GM21526 (cell line): Measurements from ENCODE around the gene PRR33.

Experiments
- ATAC-seq: cut with Tn5 transposase; IDR thresholded peaks from one replicate; pipeline ENCODE4 v1.9.1; 2021; ENCODE audit warnings: moderate library complexity; ENCODE audit not compliant: unreplicated experiment, low FRiP score

PRR33 gene

DNA sequence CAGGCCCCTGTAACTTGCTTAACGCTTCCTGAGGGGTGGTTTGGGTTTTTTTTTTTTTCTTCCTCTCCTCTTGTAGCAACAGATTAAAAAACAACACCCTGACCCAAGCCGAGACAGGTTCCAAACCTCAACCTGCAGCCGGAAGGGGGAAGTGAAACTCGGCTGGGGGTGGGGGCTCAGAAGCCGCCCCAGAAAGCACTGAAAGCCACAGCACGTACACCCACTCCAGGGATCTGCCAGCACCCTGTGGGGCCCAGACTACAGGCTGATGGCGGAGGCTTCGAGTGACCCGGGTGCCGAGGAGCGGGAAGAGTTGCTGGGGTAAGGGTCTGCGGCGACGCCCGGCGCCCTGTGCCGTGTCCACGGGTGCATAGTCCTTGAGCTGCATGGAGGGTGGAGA lies 38.8 kb downstream of the PRR33 start, which contains the start of gene LSP1:
LSP1 (plus strand) TSS at position 208 of the 400 bp plus-strand sequence; CDS start at position 269, 61 bp downstream.
- peak; percentile 47 for ATAC-seq

DNA sequence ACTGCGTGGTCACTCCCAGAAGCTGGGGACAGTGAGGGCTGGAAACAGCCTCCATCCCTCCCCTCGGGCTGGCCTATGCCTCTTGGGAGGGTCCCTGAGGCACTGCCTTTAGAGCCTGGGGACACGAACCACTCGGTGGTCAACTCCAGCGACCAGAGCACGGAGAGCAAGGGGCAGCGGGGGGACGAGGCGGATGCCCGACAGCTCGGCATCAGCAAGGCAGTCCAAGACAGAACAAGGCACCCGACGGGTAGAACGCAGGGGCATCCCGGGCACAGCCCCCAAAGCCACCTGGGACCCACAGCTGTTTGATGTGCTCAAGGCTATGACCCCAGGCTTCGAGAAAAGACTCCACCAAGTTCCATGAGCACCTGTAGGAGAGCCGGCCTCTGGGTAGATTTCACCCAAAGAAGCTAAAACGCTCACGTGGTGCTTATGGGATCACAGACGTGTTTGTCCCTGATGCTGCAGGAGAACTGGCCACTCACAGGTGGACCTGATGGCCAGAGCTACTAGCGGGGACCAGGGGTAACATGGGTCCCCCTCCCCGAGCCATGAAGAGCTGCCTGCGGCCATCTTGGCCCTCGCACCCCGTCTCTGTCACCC lies 39.3 kb downstream of the PRR33 start:
- no peak for ATAC-seq

DNA sequence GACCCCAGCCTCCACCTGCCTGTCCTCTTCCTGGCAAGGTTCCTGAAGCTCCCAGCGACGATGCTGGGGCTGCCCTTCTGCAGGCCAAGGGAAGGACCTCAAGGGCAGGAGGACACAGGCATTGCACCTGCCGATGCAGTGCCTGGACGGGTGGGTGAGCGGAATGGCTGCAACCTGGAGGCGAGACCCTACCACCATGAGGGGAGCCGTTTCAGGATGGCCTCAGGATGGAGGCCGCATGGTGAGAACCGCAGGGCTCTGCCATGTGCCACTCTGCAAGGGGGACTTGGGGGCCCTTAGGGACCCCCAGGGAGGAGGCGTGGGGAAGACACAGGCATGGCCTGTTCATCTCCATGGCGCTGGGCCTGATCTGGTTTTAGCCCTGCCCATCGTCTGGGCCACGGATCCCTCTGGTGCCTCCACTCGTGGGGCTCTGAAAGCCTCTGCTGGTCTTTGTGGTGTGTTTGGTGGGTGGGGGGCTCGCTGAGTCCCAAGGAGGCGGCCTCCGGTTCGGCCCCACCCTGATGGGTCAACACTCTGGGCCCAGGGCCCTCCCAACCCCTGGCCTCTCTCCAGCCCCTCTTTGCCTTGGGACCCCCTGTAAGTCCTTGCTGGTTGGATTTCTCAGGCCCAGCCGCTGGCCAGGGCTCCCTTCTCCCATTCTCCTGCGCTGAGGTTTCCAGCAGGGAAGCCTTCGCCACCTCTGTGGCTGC lies 40.1 kb downstream of the PRR33 start:
- ATAC-seq = no peak

DNA sequence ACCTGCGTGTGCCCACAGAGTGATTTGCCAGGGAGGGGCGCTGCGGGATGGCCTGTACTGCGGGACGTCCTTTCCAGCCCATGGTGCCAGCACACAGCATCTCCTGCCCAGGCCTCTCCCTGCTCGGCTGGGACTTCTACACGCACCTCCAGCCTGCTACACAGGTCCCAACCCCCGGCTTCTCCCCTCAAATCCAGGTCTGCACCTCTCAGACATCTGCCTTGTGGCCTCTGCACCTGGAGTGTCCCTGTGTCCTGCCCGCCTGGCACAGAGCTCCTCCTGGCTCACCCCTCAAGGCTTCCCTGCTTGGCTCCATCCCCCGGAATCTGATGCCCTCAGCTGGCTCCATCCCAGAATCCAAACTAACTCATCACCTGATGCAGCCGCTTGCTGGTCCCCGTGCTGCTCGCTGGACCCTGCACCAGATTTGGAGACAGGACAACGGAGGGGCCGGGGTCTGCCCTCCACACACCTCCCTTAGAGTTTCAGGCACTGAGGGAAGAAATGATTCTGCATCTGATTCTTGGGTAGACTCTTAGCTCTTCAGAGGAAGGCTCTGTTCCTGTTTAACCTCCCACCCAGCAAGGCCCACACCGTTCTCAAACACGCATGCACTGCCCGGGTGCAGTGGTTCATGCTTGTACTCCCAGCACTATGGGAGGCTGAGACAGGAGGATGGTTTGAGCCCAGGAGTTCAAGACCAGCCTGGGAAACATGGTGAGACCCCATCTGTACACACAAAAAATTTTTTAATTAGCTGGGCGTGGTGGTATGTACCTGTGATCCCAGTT lies 42.9 kb downstream of the PRR33 start:
- ATAC-seq = no peak

DNA sequence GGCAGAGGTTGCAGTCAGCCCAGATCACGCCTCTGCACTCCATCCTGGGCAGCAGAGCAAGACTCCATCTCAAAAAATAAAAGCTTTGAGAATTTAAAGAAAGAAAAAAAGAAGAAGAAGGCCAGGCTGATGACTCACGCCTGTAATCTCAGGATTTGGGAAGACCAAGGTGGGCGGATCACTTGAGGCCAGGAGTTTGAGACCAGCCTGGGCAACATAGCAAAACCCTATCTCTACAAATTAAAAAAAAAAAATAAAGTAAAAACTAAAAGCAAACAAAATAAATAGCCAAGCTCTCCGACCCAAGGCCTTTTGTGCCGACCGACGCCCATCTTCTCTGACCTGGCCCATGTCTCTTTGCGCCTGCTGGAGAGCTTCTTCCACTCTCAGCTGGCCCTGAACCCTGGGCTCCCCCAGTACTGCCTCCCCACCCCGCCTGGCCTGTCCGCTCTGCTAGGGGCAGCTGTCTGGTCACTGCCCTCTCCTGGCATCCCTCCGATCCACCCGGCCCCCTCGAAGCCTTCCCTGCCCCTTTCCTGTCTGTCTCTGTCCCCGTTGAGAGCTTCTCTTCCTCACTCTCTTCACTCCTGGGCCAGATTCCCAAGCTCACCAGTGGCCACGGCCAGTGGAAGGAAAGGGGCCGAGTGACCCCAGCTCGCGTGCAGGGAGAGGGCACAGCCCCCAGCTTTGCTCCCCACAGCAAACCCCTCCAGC lies 43.6 kb downstream of the PRR33 start:
- no peak for ATAC-seq

DNA sequence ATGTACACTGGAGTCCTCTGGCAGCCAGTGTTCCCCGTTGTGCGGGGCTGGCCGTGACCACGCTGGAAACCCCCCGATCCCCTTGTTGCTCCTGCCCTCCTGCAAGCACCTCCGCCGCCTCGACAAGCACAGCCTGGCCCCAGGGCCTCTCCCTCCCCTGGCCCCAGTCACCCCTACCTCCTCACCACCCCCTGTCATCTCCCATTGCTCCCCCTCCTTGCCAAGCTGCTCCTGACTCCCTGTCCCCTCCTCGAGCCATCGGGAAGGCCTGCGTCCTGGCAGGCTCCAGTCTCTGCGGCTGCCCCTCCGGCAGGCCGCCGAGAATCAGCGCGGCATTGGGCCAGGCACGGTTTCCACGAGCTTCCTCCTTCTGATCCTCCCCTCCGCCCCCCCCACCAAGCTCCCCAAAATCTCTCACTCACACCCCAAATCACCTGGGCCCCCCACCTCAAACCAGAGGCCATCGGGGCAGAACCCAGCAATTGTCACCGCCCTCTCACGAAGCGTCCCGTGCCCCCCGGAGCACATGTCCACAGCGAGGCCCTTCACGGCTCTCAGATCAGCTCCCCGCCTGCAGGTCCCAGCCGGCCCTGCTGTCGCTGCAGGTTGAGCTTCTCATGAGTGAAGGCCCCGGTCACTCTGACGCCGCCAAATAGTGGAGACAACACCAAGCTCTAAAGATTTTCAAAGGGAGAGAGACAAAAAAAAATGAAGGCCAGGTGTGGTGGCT lies 44.5 kb downstream of the PRR33 start:
- no peak for ATAC-seq

DNA sequence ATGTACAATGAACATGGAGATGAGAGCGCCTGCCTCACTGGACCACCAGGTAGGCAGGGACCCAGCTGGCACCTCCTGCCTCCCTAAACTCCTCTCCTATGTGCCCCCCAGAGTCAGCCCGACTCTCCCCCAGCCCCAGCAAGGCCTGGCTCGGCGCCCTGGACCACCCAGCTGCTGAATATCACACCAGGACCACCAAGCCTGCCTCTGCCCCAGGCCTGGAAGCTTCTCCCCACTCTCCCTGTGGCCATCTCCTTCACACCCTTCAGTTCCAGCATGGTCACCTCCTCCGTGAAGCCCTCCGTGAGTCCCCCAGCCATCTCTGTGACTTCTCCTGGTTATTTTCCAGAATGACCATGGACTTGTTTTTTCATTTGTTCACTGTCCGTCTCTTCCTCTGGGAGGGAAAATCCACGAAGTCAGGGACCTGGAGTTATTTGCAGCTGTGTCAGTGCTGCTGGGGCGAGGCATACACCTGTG lies 45.2 kb downstream of the PRR33 start:
- ATAC-seq = no peak

DNA sequence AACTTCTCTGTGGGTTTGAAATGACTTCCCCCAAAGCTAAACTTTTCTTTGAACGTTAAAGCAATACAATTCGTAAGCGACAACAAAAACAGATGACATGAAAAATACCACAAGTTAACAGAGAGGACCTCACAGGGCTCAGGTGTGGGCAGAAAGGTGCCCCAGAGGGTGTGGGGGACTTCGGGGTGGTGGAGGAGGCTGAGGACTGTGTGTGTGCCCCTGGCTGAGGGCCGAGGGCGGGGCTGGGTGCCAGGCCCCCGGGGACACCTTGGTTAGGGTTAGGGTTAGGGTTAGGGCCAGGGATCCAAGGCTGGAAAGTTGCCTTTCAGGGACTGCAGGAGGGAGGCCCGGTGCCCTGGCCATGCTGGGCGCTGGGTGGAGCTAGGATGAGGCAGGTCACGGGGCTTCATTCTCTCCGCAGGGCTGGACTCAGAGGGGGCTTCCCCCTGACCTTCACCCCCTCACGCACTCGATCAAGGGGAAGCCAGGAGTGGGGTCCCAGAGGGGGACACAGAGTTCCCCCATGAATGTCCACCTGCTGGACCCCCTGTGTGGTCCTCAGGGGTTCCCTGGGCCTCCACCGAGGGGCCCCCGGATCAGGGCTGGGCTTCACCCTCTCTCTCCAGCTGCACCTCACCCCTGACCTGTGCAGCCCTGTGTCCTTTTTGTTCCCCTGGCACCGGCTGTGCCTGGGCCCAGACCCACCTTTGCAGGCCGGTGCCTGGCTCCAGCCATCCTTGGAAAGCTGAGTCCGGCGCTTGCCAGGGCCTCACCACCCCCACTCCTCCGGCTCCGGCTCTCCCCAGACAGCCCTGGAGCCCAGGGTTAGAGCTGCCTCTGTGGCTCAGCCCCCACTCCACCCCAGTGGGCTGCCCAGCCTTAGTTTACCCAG lies 45.9 kb downstream of the PRR33 start:
- ATAC-seq = no peak

DNA sequence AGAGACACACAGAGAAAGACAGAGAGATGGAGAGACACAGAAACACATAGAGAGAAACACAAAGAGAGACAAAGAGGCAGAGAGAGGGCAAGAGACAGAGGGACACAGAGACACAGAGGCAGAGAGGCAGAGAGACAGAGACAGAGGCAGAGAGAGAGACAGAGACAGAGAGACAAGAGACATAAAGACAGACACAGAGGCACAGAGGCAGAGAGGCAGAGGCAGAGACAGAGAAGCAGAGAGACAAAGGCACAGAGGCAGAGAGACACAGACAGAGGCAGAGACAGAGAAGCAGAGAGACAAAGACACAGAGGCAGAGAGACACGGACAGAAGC lies 46.6 kb downstream of the PRR33 start:
- ATAC-seq = no peak

DNA sequence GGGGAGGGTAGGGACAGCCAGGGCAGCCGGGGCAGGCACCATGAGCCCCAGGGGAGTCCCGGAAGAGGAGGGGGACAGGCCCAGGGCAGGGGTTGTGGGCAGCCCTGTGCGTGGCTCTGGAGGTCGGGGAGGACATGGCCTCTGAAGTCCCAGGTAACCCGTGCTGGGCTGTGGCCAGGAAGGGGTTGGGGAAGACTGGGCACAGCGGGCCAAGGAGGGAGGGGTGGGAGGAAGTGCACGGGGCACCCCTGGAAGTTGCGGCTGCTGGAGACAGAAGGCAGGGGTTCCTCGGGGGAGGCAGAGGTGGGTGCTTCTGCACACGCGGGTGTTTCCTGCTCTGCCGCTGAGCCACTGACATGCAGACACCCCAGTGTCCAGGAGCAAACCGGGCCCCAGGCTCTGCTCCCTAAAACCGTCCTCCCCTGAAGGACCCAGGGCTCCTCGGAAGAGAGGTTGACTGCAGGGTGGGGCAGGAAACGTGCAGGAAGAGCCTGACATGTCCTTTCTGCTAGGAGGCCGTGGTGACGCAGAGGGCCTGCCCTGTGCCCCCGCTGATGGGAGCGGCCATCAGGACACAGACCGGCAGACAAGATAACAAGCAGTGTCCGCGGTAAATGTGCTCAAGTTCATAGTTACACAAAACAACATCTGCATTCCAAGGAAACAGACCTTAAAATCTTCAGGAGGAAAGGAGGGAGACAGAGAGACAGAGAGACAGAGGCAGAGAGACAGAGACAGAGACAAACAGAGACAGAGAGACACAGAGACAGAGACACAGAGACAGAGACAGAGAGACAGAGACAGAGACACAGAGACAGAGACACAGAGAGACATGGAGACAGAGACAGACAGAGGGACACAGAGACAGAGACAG lies 47.2 kb downstream of the PRR33 start:
- ATAC-seq = no peak

DNA sequence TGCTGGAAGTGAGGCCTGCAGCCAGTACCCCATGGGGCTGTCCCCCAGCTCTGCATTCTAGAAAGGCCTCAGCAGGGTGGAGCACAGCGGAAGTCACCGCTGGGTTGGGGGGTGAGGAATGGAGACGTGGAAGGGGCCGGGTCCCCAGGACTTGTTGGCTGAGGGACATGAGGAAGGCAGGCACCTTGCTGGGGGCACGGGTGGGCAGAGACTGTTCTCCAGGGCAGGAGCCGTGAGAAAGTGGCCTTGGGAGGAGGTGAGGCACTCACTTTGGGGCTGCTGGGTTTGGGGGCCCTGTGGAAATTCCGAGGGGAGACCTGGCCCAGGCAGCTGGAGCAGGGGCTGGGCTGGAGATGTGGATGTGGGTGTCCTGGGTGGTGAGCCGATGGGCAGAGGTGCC lies 47.9 kb downstream of the PRR33 start:
- ATAC-seq = no peak

DNA sequence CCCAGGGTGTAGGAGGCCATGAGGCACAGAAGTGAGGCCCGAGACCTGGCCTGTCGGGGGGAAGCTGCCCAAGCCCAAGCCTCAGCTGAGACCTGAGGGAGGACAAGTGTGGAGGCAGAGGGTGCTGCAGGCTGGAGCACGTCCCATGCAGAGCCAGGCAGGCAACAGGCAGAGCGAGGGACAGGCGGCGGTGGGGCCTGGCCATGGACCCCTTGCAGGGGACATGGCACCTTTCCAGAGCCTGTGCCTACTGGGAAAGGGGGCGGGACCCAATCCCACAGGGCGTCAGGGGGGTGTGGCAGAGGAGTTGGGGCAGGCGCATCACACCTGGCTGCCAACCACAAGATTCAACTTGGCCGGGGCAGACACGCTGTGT lies 48.6 kb downstream of the PRR33 start:
- ATAC-seq = no peak

DNA sequence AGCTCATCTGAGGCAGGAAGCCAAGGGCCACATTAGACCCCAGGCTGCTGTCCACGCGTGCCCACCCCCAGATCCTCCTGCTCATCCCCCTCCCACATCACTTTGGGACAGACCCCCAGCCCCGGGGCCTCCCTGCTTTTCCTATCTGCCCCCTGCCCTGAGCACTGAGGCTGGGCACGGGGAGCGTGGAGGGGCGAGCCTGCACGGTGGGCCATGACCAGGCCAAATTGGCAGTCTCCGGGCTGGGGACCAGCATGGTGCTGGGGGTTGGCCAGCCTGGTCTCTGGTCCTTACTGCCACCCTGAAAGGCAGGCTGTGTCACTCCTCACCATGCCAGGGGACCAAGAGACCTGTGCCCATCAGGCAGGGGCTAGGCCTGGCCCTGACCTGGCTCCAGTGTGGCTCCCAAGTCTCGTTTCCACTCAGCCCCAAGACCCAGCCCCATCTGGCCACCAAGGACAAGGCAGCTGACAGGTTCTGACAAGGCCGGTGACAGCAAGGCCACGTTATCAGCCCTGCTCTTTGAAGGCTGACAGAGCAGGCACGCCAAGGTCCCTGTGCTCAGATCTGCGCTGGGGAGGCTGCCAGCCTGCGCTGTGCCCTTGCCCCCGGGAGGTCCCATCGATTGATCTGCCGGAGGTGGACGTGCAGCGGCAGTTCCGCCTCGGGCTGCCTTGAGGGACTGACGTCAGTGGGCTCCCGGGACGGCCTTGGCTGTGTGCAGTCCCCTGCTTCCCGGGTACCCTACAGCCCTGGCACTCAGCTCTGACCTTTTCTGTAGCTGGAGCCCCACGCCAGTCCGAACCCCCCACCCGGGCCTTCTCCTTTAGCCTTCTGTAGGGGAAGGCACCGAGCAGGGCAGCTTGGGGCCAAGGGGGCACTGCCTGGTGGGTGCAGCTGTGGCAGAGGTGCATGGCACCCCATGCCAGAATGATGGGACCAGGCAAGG lies 49.3 kb downstream of the PRR33 start:
- ATAC-seq = no peak

DNA sequence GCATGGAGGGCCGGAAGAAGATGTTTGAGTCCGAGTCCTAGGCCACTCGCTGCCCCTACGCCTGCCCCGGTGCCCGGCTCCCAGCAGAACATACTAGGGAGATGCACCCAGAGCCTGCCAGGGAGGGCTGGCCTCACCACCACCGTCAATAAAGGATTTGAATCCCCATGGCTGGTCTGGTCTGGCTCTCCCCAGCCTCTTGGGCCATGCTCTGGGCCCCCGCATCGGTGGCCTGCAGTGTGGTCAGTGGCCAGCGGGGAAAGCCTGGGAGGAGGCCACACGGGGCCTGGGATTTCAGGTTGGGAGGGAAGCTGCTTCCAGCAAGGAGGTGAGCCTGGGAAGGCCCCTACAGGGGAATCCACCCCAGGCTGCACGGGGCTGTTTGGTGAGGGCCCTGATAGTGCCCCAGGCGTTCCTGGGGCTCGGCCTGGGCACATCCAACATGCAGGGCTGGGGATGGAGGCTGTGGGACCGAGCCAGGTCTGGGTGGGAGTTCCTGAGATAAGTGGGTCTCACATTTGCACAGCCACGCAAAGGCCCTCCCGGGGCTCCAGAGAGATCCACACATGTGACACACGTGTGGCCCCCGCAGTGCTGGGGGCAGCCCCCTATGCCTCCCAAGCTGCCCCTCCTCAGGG lies 50.1 kb downstream of the PRR33 start:
- ATAC-seq = no peak

DNA sequence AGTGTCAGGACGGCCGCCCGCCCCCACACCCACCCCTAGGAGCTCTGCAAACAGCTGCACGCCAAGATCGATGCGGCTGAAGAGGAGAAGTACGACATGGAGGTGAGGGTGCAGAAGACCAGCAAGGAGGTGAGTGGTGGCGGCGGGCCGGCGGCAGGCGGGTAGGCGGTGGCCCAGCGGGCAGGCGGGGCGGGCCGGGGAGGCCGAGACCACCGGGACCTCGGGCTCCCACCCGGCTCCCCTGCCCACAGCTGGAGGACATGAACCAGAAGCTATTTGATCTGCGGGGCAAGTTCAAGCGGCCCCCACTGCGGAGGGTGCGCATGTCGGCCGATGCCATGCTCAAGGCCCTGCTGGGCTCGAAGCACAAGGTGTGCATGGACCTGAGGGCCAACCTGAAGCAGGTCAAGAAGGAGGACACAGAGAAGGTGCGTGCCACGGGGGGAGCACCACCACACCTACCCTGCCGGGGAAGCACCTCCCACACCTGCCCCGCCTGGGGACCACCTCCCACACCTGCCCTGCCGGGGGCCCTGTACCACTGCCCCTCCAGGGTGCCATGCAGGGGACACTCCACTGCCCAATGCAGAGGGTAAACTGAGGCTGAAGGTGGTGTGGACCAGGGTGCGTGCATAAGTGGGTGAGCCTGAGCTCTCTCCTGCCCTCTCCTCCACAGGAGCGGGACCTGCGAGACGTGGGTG lies 50.8 kb downstream of the PRR33 start:
- ATAC-seq = no peak
